Muscle layer of duodenum (tissue), 2 donors: ENCODE measurements around the gene CEND1.

ENCODE experiments used
- H3K27ac ChIP-seq: one replicate; pipeline ENCODE4 v1.7.0; 2013; ENCODE audit warnings: mild to moderate bottlenecking, low read length
- H3K27me3 ChIP-seq: one replicate; pipeline ENCODE4 v1.7.0; 2013; ENCODE audit warnings: low read depth, mild to moderate bottlenecking, control low read depth, low read length
- H3K36me3 ChIP-seq, 2 donors: one replicate each; pipeline ENCODE4 v1.7.0; 2013; ENCODE audit warnings: low read length in 2 of 2, control low read depth in 1 of 2, mild to moderate bottlenecking in 1 of 2; ENCODE audit not compliant: insufficient read depth in 2 of 2, control insufficient read depth in 1 of 2
- H3K4me1 ChIP-seq, 2 donors: one replicate each; pipeline ENCODE4 v1.7.0; 2013; ENCODE audit warnings: low read length in 2 of 2, mild to moderate bottlenecking in 2 of 2, control low read depth in 1 of 2, moderate library complexity in 1 of 2; ENCODE audit not compliant: insufficient read depth in 2 of 2, control insufficient read depth in 1 of 2
- H3K4me3 ChIP-seq, 2 donors: one replicate each; pipeline ENCODE4 v1.7.0; 2013; ENCODE audit warnings: low read length in 2 of 2, low read depth in 1 of 2, mild to moderate bottlenecking in 1 of 2
- H3K9me3 ChIP-seq, 2 donors: one replicate each; pipeline ENCODE4 v1.7.0; 2013; ENCODE audit warnings: low read length in 2 of 2, control low read depth in 1 of 2, mild to moderate bottlenecking in 1 of 2; ENCODE audit not compliant: control insufficient read depth in 1 of 2
- donor health status: healthy.

Gene CEND1

GRCh38 chr11:818396-819128 is 28.7 kb upstream of the CEND1 start, which contains the start of gene PNPLA2:
Gene PNPLA2, plus strand, starts transcription at chr11:818914. Its CDS starts 805 bp downstream, at chr11:819719.
- peak within 1 kb of the TSS; percentile 46 to 83 for H3K4me3 ChIP-seq
- H3K27ac ChIP-seq = peak within 1 kb of the TSS; percentile 72
- no peaks in the 10 kb centered on the region for H3K9me3 ChIP-seq
- no peaks in the 10 kb centered on the region for H3K27me3 ChIP-seq
- peaks cover 3 to 15% of the 10 kb centered on the region in 2 donors for H3K36me3 ChIP-seq
- peaks cover 11 to 27% of the 10 kb centered on the region in 2 donors for H3K4me1 ChIP-seq

- Histone ChIP-seq H3K27me3 (no peaks in the 10 kb centered on the region), H3K9me3 (no peaks in the 10 kb centered on the region), H3K4me3 (no peak overlapping the region), H3K4me1 (peaks cover 9 to 25% of the 10 kb centered on the region in 2 donors), H3K36me3 (peaks cover 24 to 28% of the 10 kb centered on the region in 2 donors), H3K27ac (no peak overlapping the region)
Measured at GRCh38 chr11:816433-816779, 26.5 kb upstream of the CEND1 start.

- Histone ChIP-seq H3K36me3 (peaks cover 27 to 31% of the 10 kb centered on the region in 2 donors), H3K27me3 (no peaks in the 10 kb centered on the region), H3K27ac (no peak overlapping the region), H3K4me3 (no peak overlapping the region), H3K9me3 (no peaks in the 10 kb centered on the region), H3K4me1 (peaks cover 9 to 25% of the 10 kb centered on the region in 2 donors)
Measured at GRCh38 chr11:815675-816432, 26.0 kb upstream of the CEND1 start.

- no peak overlapping the region for H3K4me3 ChIP-seq
- no peaks in the 10 kb centered on the region for H3K9me3 ChIP-seq
- no peak overlapping the region for H3K27ac ChIP-seq
- peaks cover 27 to 41% of the 10 kb centered on the region in 2 donors for H3K36me3 ChIP-seq
- peaks cover 7 to 22% of the 10 kb centered on the region in 2 donors for H3K4me1 ChIP-seq
- H3K27me3 ChIP-seq = no peaks in the 10 kb centered on the region
Measured at GRCh38 chr11:813456-814096, 23.7 kb upstream of the CEND1 start.

GRCh38 chr11:813072-813455 is 23.2 kb upstream of the CEND1 start:
- H3K9me3 ChIP-seq = no peaks in the 10 kb centered on the region

GRCh38 chr11:812390-812789 is 22.5 kb upstream of the CEND1 start:
- Histone ChIP-seq H3K36me3 (peaks cover 27 to 41% of the 10 kb centered on the region in 2 donors), H3K27me3 (no peaks in the 10 kb centered on the region), H3K4me3 (no peak overlapping the region), H3K9me3 (no peaks in the 10 kb centered on the region), H3K4me1 (peaks cover 7 to 27% of the 10 kb centered on the region in 2 donors), H3K27ac (no peak overlapping the region)

More at GRCh38 chr11:813072-813455, 23.2 kb upstream of the CEND1 start:
- Histone ChIP-seq H3K27me3 (no peaks in the 10 kb centered on the region), H3K36me3 (peaks cover 27 to 41% of the 10 kb centered on the region in 2 donors), H3K4me1 (peaks cover 7 to 25% of the 10 kb centered on the region in 2 donors), H3K4me3 (no peak overlapping the region), H3K27ac (no peak overlapping the region)

- Histone ChIP-seq H3K27ac (peak overlapping the region; percentile 21), H3K9me3 (no peaks in the 10 kb centered on the region), H3K4me1 (peaks cover 7 to 27% of the 10 kb centered on the region in 2 donors), H3K36me3 (peaks cover 27 to 41% of the 10 kb centered on the region in 2 donors), H3K27me3 (no peaks in the 10 kb centered on the region), H3K4me3 (peak overlapping the region in 1 of 2 donors; percentile 86)
Measured at GRCh38 chr11:811446-812245, 21.8 kb upstream of the CEND1 start.

- no peaks in the 10 kb centered on the region for H3K27me3 ChIP-seq
- peak overlapping the region; percentile 99 for H3K27ac ChIP-seq
- peaks cover 7 to 27% of the 10 kb centered on the region in 2 donors for H3K4me1 ChIP-seq
- H3K4me3 ChIP-seq = peak overlapping the region; percentile 86 to 94
- H3K36me3 ChIP-seq = peaks cover 27 to 41% of the 10 kb centered on the region in 2 donors
- H3K9me3 ChIP-seq = no peaks in the 10 kb centered on the region
Measured at GRCh38 chr11:810040-810567, 20.2 kb upstream of the CEND1 start.

- Histone ChIP-seq H3K36me3 (peaks cover 27 to 41% of the 10 kb centered on the region in 2 donors), H3K4me1 (peaks cover 9 to 31% of the 10 kb centered on the region in 2 donors), H3K4me3 (peak within 1 kb of the TSS; percentile 86 to 94), H3K27me3 (no peaks in the 10 kb centered on the region), H3K9me3 (no peaks in the 10 kb centered on the region), H3K27ac (peak within 1 kb of the TSS; percentile 99)
Measured at GRCh38 chr11:809287-810039, 19.6 kb upstream of the CEND1 start, which contains the start of gene RPLP2. Gene RPLP2, plus strand, starts transcription at chr11:809967. Its CDS starts 268 bp downstream, at chr11:810235.
